ENCODE measurements around the gene TIPARP.
"Not testable (repeated sequence)": the region's sequence is repeated elsewhere in the genome, so short reads cannot be mapped to it uniquely, and the experiment has no call there.

TIPARP gene

DNA sequence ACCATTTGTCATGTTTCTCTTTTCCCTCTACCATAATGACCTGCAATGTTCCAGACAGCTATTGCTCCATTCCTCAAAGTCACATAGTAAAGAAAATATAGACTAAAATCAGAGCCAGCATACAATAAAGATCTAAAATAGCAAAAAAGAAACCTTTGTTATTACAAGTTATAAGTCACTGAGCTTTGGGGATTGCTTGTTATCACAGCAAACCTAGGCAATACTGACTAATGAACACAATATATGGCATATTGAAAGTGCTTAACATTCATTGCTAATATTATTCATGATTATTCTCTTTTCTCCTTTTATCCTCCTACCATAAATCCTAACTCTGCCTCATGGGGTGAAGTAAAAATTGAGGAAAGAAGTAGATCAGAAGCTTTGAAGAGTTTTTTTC is 27.4 kb upstream of the TIPARP start:
- Histone ChIP-seq H3K4me3 (ENCODE audit: low read length) (no peak overlapping the region), H2AFZ (ENCODE audit: low read length) (no peak overlapping the region), H3K27me3 (replicated peaks; ENCODE audit: insufficient read depth, low read length) (no peaks in the 10 kb centered on the region), H3K9me2 (replicated peaks; ENCODE audit: insufficient read depth, low read length) (no peaks in the 10 kb centered on the region), H3K9me3 (replicated peaks; ENCODE audit: insufficient read depth, low read length) (no peaks in the 10 kb centered on the region), H3F3A (ENCODE audit: insufficient read depth, low read length) (no peaks in the 10 kb centered on the region), H3K4me2 (ENCODE audit: low read depth, low read length) (no peak overlapping the region), H3K4me1 (ENCODE audit: low read length) (no peaks in the 10 kb centered on the region; the same call in 1 of the 2 replicates), H3K79me2 (ENCODE audit: low read length) (no peaks in the 10 kb centered on the region), H3K9ac (ENCODE audit: low read length) (no peak overlapping the region), H4K20me1 (ENCODE audit: insufficient read depth, low read length) (no peaks in the 10 kb centered on the region), H3K36me3 (replicated peaks; ENCODE audit: insufficient read depth, low read length) (no peaks in the 10 kb centered on the region), H3K27ac (ENCODE audit: low read length) (no peak overlapping the region)
- DNase-seq, result no peak
- TF ChIP-seq EZH2 (optimal IDR thresholded peaks at IDR 0.05; ENCODE audit: low read depth, low read length), result no peak
- TF ChIP-seq EZH2phosphoT487 (IDR thresholded peaks at IDR 0.05; ENCODE audit: low read length), result no peak
- TF ChIP-seq, protein P1, sequence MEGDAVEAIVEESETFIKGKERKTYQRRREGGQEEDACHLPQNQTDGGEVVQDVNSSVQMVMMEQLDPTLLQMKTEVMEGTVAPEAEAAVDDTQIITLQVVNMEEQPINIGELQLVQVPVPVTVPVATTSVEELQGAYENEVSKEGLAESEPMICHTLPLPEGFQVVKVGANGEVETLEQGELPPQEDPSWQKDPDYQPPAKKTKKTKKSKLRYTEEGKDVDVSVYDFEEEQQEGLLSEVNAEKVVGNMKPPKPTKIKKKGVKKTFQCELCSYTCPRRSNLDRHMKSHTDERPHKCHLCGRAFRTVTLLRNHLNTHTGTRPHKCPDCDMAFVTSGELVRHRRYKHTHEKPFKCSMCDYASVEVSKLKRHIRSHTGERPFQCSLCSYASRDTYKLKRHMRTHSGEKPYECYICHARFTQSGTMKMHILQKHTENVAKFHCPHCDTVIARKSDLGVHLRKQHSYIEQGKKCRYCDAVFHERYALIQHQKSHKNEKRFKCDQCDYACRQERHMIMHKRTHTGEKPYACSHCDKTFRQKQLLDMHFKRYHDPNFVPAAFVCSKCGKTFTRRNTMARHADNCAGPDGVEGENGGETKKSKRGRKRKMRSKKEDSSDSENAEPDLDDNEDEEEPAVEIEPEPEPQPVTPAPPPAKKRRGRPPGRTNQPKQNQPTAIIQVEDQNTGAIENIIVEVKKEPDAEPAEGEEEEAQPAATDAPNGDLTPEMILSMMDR (IDR thresholded peaks at IDR 0.05; ENCODE audit: low read length), result no peak

DNA sequence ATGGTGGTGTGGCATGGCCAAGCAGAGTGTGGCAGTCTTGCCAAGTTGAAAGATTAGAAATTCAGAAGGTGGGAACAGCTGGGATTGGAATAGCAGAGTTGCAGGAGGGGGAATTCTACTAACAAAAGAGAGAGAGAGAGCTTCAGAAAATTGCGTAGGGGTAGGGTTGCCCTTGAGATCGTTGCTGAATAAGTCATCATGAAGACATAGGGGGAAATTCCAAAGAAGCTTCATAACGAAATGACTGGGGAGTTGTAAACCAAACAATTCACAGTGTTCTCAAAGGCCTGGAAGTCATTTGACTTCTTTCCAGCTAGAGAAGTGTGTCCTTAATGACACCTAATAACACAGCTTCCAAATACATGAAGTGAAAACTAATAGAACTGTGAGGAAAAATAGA is 26.3 kb upstream of the TIPARP start:
- no peak overlapping the region for H3K4me2 ChIP-seq (ENCODE audit: low read depth, low read length)
- H3K9ac ChIP-seq (ENCODE audit: low read length), result no peak overlapping the region
- TF ChIP-seq, protein P1 (IDR thresholded peaks at IDR 0.05; ENCODE audit: low read length), result no peak
- no peak for DNase-seq
- H3K4me3 ChIP-seq (ENCODE audit: low read length), result no peak overlapping the region
- no peaks in the 10 kb centered on the region for H3K79me2 ChIP-seq (ENCODE audit: low read length)
- H4K20me1 ChIP-seq (ENCODE audit: insufficient read depth, low read length), result no peaks in the 10 kb centered on the region
- H3K27ac ChIP-seq (ENCODE audit: low read length), result no peak overlapping the region
- no peaks in the 10 kb centered on the region for H3K36me3 ChIP-seq (replicated peaks; ENCODE audit: insufficient read depth, low read length)
- H3K9me2 ChIP-seq (replicated peaks; ENCODE audit: insufficient read depth, low read length), result no peaks in the 10 kb centered on the region
- H3K4me1 ChIP-seq (ENCODE audit: low read length), result no peaks in the 10 kb centered on the region; the same call in 1 of the 2 replicates
- H3K27me3 ChIP-seq (replicated peaks; ENCODE audit: insufficient read depth, low read length), result no peaks in the 10 kb centered on the region
- H3F3A ChIP-seq (ENCODE audit: insufficient read depth, low read length), result no peaks in the 10 kb centered on the region
- no peak overlapping the region for H2AFZ ChIP-seq (ENCODE audit: low read length)
- H3K9me3 ChIP-seq (replicated peaks; ENCODE audit: insufficient read depth, low read length), result no peaks in the 10 kb centered on the region

DNA sequence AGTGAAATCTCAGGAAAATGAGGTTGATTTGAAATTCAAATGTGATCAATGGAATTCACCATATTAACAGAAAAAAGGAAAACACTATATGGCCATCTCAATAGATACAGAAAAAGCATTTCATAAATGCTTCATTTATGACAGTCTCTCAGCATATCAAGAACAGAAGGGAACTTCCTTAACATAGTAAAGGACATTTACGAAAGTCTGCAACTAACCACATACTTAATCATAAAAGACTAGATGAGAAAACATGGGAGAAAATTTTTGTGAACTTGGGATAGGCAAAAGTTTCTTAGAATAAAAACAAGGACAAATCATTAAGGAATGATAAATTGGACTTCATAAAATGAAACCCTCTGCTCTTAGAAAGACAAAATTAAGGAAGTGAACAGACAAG is 24.7 kb upstream of the TIPARP start:
- H3K27me3 ChIP-seq (replicated peaks; ENCODE audit: insufficient read depth, low read length), result no peaks in the 10 kb centered on the region
- no peak overlapping the region for H3K9ac ChIP-seq (ENCODE audit: low read length)
- TF ChIP-seq EZH2 (optimal IDR thresholded peaks at IDR 0.05; ENCODE audit: low read depth, low read length), result no peak
- TF ChIP-seq EZH2phosphoT487 (IDR thresholded peaks at IDR 0.05; ENCODE audit: low read length), result no peak
- TF ChIP-seq, protein P1 (IDR thresholded peaks at IDR 0.05; ENCODE audit: low read length), result no peak
- H4K20me1 ChIP-seq (ENCODE audit: insufficient read depth, low read length), result no peaks in the 10 kb centered on the region
- H3K27ac ChIP-seq (ENCODE audit: low read length), result no peak overlapping the region
- no peaks in the 10 kb centered on the region for H3F3A ChIP-seq (ENCODE audit: insufficient read depth, low read length)
- no peaks in the 10 kb centered on the region for H3K79me2 ChIP-seq (ENCODE audit: low read length)
- no peak for DNase-seq
- no peaks in the 10 kb centered on the region for H3K4me1 ChIP-seq (ENCODE audit: low read length)
- no peaks in the 10 kb centered on the region for H3K9me2 ChIP-seq (replicated peaks; ENCODE audit: insufficient read depth, low read length)
- no peak overlapping the region for H3K4me3 ChIP-seq (ENCODE audit: low read length)
- H3K9me3 ChIP-seq (replicated peaks; ENCODE audit: insufficient read depth, low read length), result no peaks in the 10 kb centered on the region
- no peaks in the 10 kb centered on the region for H3K36me3 ChIP-seq (replicated peaks; ENCODE audit: insufficient read depth, low read length)
- H2AFZ ChIP-seq (ENCODE audit: low read length), result no peak overlapping the region
- no peak overlapping the region for H3K4me2 ChIP-seq (ENCODE audit: low read depth, low read length)

DNA sequence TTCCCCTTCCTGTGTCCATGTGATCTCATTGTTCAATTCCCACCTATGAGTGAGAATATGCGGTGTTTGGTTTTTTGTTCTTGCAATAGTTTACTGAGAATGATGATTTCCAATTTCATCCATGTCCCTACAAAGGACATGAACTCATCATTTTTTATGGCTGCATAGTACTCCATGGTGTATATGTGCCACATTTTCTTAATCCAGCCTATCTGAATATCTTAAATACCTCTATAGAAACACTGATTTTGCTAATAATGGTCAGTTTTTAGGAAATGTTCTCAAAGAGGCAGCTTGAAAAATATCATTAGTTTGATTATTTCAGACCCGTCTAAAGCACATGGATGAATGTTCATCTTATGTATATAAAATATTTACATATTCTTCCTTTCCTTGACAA is 21.7 kb upstream of the TIPARP start:
- not testable (repeated sequence) for H3K9me2 ChIP-seq (replicated peaks; ENCODE audit: insufficient read depth, low read length); H3K79me2 ChIP-seq (ENCODE audit: low read length); H3F3A ChIP-seq (ENCODE audit: insufficient read depth, low read length); H3K9ac ChIP-seq (ENCODE audit: low read length); H3K27me3 ChIP-seq (replicated peaks; ENCODE audit: insufficient read depth, low read length); H3K36me3 ChIP-seq (replicated peaks; ENCODE audit: insufficient read depth, low read length); H3K4me2 ChIP-seq (ENCODE audit: low read depth, low read length); DNase-seq; H2AFZ ChIP-seq (ENCODE audit: low read length); H3K9me3 ChIP-seq (replicated peaks; ENCODE audit: insufficient read depth, low read length); H3K4me3 ChIP-seq (ENCODE audit: low read length); H4K20me1 ChIP-seq (ENCODE audit: insufficient read depth, low read length); H3K27ac ChIP-seq (ENCODE audit: low read length)
- peaks cover 13% of the 10 kb centered on the region for H3K4me1 ChIP-seq (ENCODE audit: low read length)

All from MM.1S (cell line).